ENCODE measurements around the gene HMX1. TPM values are rescaled to one million over a fixed set of nuclear protein-coding genes. Genes with fewer than 3 reads are reported as not detected.
A peak's percentile ranks its signal among the peaks of the same experiment; 100 is the strongest.

Gene HMX1
- total and polyA plus RNA-seq, 3 experiments from 2014 or later = not detected

GRCh38 chr4:8869898-8870646 is 1.6 kb downstream of the HMX1 start:
- Histone ChIP-seq H3K9me3 (ENCODE audit: low read length) (no peaks in the 10 kb centered on the region), H3K36me3 (ENCODE audit: insufficient read depth, low read length) (no peaks in the 10 kb centered on the region), H3K27me3 (ENCODE audit: insufficient read depth, low read length, poor library complexity, severe bottlenecking) (no peaks in the 10 kb centered on the region), H3K27ac (ENCODE audit: low read depth, low read length) (no peak overlapping the region), H3K4me1 (ENCODE audit: insufficient read depth, low read length) (no peaks in the 10 kb centered on the region), H3K4me3 (ENCODE audit: low read length) (no peak overlapping the region)
- Mint-ChIP-seq H3K27ac (no peak overlapping the region), H3K9me3 (peaks cover 0 to under 1% (median 0%) of the 10 kb centered on the region in 5 donors), H3K4me3 (no peak overlapping the region), H3K27me3 (peaks cover 36 to 52% of the 10 kb centered on the region in 2 donors), H3K4me1 (peaks cover 0 to 8% (median 3%) of the 10 kb centered on the region in 3 donors), H3K36me3 (no peaks in the 10 kb centered on the region)
- POLR2A ChIA-PET = no interaction called here
- CTCF ChIA-PET = no interaction called here
- DNase-seq = no peak

- Histone ChIP-seq H3K4me3 (ENCODE audit: low read length) (no peak overlapping the region), H3K27me3 (ENCODE audit: insufficient read depth, low read length, poor library complexity, severe bottlenecking) (no peaks in the 10 kb centered on the region), H3K36me3 (ENCODE audit: insufficient read depth, low read length) (no peaks in the 10 kb centered on the region), H3K9me3 (ENCODE audit: low read length) (no peaks in the 10 kb centered on the region), H3K4me1 (ENCODE audit: insufficient read depth, low read length) (no peaks in the 10 kb centered on the region), H3K27ac (ENCODE audit: low read depth, low read length) (no peak overlapping the region)
- Mint-ChIP-seq H3K4me3 (no peak overlapping the region), H3K4me1 (peaks cover 0 to 8% (median 3%) of the 10 kb centered on the region in 3 donors), H3K27ac (peak overlapping the region in 1 of 8 donors; percentile 80), H3K36me3 (no peaks in the 10 kb centered on the region), H3K9me3 (no peaks in the 10 kb centered on the region), H3K27me3 (peaks cover 32 to 52% of the 10 kb centered on the region in 2 donors)
- POLR2A ChIA-PET = no interaction called here
- no peak for DNase-seq
- CTCF ChIA-PET = no interaction called here
Observed at GRCh38 chr4:8869002-8869897, 2.4 kb downstream of the HMX1 start.

- Histone ChIP-seq H3K27me3 (ENCODE audit: insufficient read depth, low read length, poor library complexity, severe bottlenecking) (no peaks in the 10 kb centered on the region), H3K9me3 (ENCODE audit: low read length) (no peaks in the 10 kb centered on the region), H3K4me3 (ENCODE audit: low read length) (no peak overlapping the region), H3K36me3 (ENCODE audit: insufficient read depth, low read length) (no peaks in the 10 kb centered on the region), H3K4me1 (ENCODE audit: insufficient read depth, low read length) (no peaks in the 10 kb centered on the region), H3K27ac (ENCODE audit: low read depth, low read length) (no peak overlapping the region)
- POLR2A ChIA-PET = no interaction called here
- H3K9me3 Mint-ChIP-seq = no peaks in the 10 kb centered on the region
- H3K27me3 Mint-ChIP-seq = peaks cover 28 to 55% of the 10 kb centered on the region in 2 donors
- H3K36me3 Mint-ChIP-seq = no peaks in the 10 kb centered on the region
- DNase-seq = no peak
- peak overlapping the region in 1 of 7 donors; percentile 12 for H3K4me3 Mint-ChIP-seq
- CTCF ChIA-PET = no interaction called here
- peaks cover 0 to 8% (median 3%) of the 10 kb centered on the region in 3 donors for H3K4me1 Mint-ChIP-seq
- H3K27ac Mint-ChIP-seq = peak overlapping the region in 2 of 8 donors; percentile 80 to 89
Observed at GRCh38 chr4:8868321-8869001, 3.2 kb downstream of the HMX1 start.

- Mint-ChIP-seq H3K27me3 (peaks cover 28 to 56% of the 10 kb centered on the region in 2 donors), H3K9me3 (no peaks in the 10 kb centered on the region), H3K4me3 (no peak overlapping the region), H3K4me1 (peaks cover 0 to 8% (median 3%) of the 10 kb centered on the region in 3 donors), H3K36me3 (no peaks in the 10 kb centered on the region), H3K27ac (no peak overlapping the region)
- no peak overlapping the region for H3K27ac ChIP-seq (ENCODE audit: low read depth, low read length)
- ChIA-PET POLR2A (no interaction called here), CTCF (no interaction called here)
- no peaks in the 10 kb centered on the region for H3K9me3 ChIP-seq (ENCODE audit: low read length)
- DNase-seq = no peak
- no peak overlapping the region for H3K4me3 ChIP-seq (ENCODE audit: low read length)
- H3K4me1 ChIP-seq (ENCODE audit: insufficient read depth, low read length) = no peaks in the 10 kb centered on the region
- no peaks in the 10 kb centered on the region for H3K36me3 ChIP-seq (ENCODE audit: insufficient read depth, low read length)
- H3K27me3 ChIP-seq (ENCODE audit: insufficient read depth, low read length, poor library complexity, severe bottlenecking) = no peaks in the 10 kb centered on the region
Observed at GRCh38 chr4:8867624-8868320, 3.9 kb downstream of the HMX1 start.

- DNase-seq = no peak
- Histone ChIP-seq H3K4me3 (ENCODE audit: low read length) (no peak overlapping the region), H3K36me3 (ENCODE audit: insufficient read depth, low read length) (no peaks in the 10 kb centered on the region), H3K27me3 (ENCODE audit: insufficient read depth, low read length, poor library complexity, severe bottlenecking) (no peaks in the 10 kb centered on the region), H3K9me3 (ENCODE audit: low read length) (no peaks in the 10 kb centered on the region), H3K4me1 (ENCODE audit: insufficient read depth, low read length) (no peaks in the 10 kb centered on the region), H3K27ac (ENCODE audit: low read depth, low read length) (no peak overlapping the region)
- Mint-ChIP-seq H3K4me1 (peaks cover 0 to 8% (median 3%) of the 10 kb centered on the region in 3 donors), H3K27me3 (peaks cover 31 to 54% of the 10 kb centered on the region in 2 donors), H3K4me3 (no peak overlapping the region), H3K27ac (no peak overlapping the region), H3K36me3 (no peaks in the 10 kb centered on the region), H3K9me3 (no peaks in the 10 kb centered on the region)
- POLR2A ChIA-PET = no interaction called here
- CTCF ChIA-PET = no interaction called here
Observed at GRCh38 chr4:8866828-8867623, 4.6 kb downstream of the HMX1 start.

- POLR2A ChIA-PET = no interaction called here
Observed at GRCh38 chr4:8866421-8866820, 5.2 kb downstream of the HMX1 start.

GRCh38 chr4:8865681-8866310 is 5.8 kb downstream of the HMX1 start:
- Mint-ChIP-seq H3K36me3 (no peaks in the 10 kb centered on the region), H3K9me3 (no peaks in the 10 kb centered on the region), H3K27ac (no peak overlapping the region), H3K4me3 (no peak overlapping the region), H3K4me1 (peaks cover 0 to 8% (median 3%) of the 10 kb centered on the region in 3 donors), H3K27me3 (peaks cover 33 to 53% of the 10 kb centered on the region in 2 donors)
- no peak overlapping the region for H3K27ac ChIP-seq (ENCODE audit: low read depth, low read length)
- H3K27me3 ChIP-seq (ENCODE audit: insufficient read depth, low read length, poor library complexity, severe bottlenecking) = no peaks in the 10 kb centered on the region
- no peaks in the 10 kb centered on the region for H3K4me1 ChIP-seq (ENCODE audit: insufficient read depth, low read length)
- ChIA-PET CTCF (no interaction called here), POLR2A (no interaction called here)
- no peaks in the 10 kb centered on the region for H3K9me3 ChIP-seq (ENCODE audit: low read length)
- H3K36me3 ChIP-seq (ENCODE audit: insufficient read depth, low read length) = no peaks in the 10 kb centered on the region
- no peak for DNase-seq
- no peak overlapping the region for H3K4me3 ChIP-seq (ENCODE audit: low read length)

More at GRCh38 chr4:8866421-8866820, 5.2 kb downstream of the HMX1 start:
- Mint-ChIP-seq H3K4me3 (no peak overlapping the region), H3K4me1 (peaks cover 0 to 8% (median 3%) of the 10 kb centered on the region in 3 donors), H3K27ac (no peak overlapping the region), H3K36me3 (no peaks in the 10 kb centered on the region), H3K27me3 (peaks cover 33 to 54% of the 10 kb centered on the region in 2 donors), H3K9me3 (no peaks in the 10 kb centered on the region)
- Histone ChIP-seq H3K4me1 (ENCODE audit: insufficient read depth, low read length) (no peaks in the 10 kb centered on the region), H3K27ac (ENCODE audit: low read depth, low read length) (no peak overlapping the region), H3K9me3 (ENCODE audit: low read length) (no peaks in the 10 kb centered on the region), H3K36me3 (ENCODE audit: insufficient read depth, low read length) (no peaks in the 10 kb centered on the region), H3K27me3 (ENCODE audit: insufficient read depth, low read length, poor library complexity, severe bottlenecking) (no peaks in the 10 kb centered on the region), H3K4me3 (ENCODE audit: low read length) (no peak overlapping the region)
- CTCF ChIA-PET = no interaction called here
- DNase-seq = no peak

All from CD8-positive, alpha-beta memory T cell (primary cell).